GM23248 (cell line): ENCODE results near the gene NDUFB11.

Source experiments
- EZH2 ChIP-seq: fragments of 200-600 bp; sonication (generic); IDR thresholded peaks from 2 replicates; pipeline ENCODE4 v1.6.1; 2018; ENCODE audit warnings: antibody characterized with exemption, mild to moderate bottlenecking; ENCODE audit not compliant: insufficient read depth, poor library complexity, severe bottlenecking
- EZH2phosphoT487 ChIP-seq: fragments of 200-600 bp; sonication (generic); IDR thresholded peaks from 2 replicates; pipeline ENCODE4 v1.6.1; 2018; ENCODE audit warnings: antibody characterized with exemption, moderate library complexity, mild to moderate bottlenecking, low read depth; ENCODE audit not compliant: insufficient read depth

DNA sequence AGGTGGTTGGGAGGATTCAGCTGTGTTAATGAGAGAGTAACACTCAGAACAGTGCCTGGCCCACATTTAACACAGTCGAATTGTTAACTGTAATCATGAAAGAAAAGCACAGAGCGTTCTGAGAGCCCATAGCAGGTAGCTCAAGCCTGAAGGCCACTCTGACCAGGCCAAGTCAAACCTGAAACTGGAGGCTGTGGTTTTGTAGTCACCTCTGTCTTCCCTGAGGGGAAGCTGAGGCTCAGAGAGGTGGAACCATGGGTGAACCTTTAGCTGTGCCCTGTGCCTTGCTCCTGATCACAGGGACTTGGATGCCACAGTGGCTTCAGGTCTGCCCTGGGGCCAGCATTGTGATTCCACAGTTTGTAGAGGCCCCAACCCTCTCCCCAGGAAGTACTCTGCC, 32.6 kb upstream of the NDUFB11 start:
- TF ChIP-seq EZH2phosphoT487 (no peak), EZH2 (no peak)
